HepG2 (cell line): ENCODE data around the gene NOC2L. TPM values are rescaled to one million over a fixed set of nuclear protein-coding genes. Genes with fewer than 3 reads are reported as not detected.
A peak's percentile ranks its signal among the peaks of the same experiment; 100 is the strongest.

Source experiments
- ATAC-seq: fragments of 200-7000 bp; cut with Tn5 transposase; 3 replicates; pipeline ENCODE4 v1.9.1; 2020; ENCODE audit warnings: mild to moderate bottlenecking, moderate library complexity
- BruUV-seq: library from RNA; stranded (reverse); fragments of 400-500 nt; replicated peaks from 2 replicates; lab custom pipeline; 2021; lab: Mats Ljungman, UMichigan
- CTCF ChIA-PET: fragments of 300-600 bp; formaldehyde crosslinking; extraction: SDS; loops from one replicate; lab custom pipeline; 2021; ENCODE audit warnings: low total read pairs, inconsistent platforms, low intra/inter-chr PET ratio; lab: Yijun Ruan, JAX
- POLR2A ChIA-PET: fragments of 350-600 bp; sonication (Branson Sonifier 250); formaldehyde crosslinking; loops from one replicate; lab custom pipeline; 2020; ENCODE audit warnings: antibody characterized with exemption, inconsistent platforms; lab: Yijun Ruan, JAX
- DNase-seq: peaks from one replicate; pipeline ENCODE4 v3.0.0-alpha.2; 2015; ENCODE audit warnings: low spot score
- FAIRE-seq: peaks from 3 replicates; lab custom pipeline; 2011; peaks lifted over from hg19 to GRCh38; lab: Jason Lieb, UNC
- H2AFZ ChIP-seq: one replicate; pipeline ENCODE4 v1.6.1; 2011; ENCODE audit warnings: low read length, inconsistent platforms
- H3K27ac ChIP-seq: fragments of 300-600 bp; 3 replicates; pipeline ENCODE4 v1.8.0; 2011; ENCODE audit warnings: mixed run types, mild to moderate bottlenecking, mixed read lengths, low read length, inconsistent platforms; ENCODE audit not compliant: insufficient read depth; ENCODE audit errors: extremely low read length
- H3K27me3 ChIP-seq, 2 experiments: fragments of 200-600 bp in 1 of 2; 2 replicates in 1 of 2; 3 replicates in 1 of 2; pipeline versions ENCODE4 v1.6.0 to v1.8.0; 2011; ENCODE audit warnings: low read length in 2 of 2, mild to moderate bottlenecking in 2 of 2, moderate library complexity in 2 of 2, inconsistent platforms in 1 of 2; ENCODE audit not compliant: insufficient read depth in 2 of 2, control insufficient read depth in 1 of 2
- H3K36me3 ChIP-seq, 2 experiments: fragments of 200-600 bp in 1 of 2; replicated peaks in 1 of 2; 2 replicates in 1 of 2; 3 replicates in 1 of 2; pipeline versions ENCODE4 v1.5.1 to v1.8.0; 2011; ENCODE audit warnings: low read length in 2 of 2, inconsistent platforms in 1 of 2; ENCODE audit not compliant: insufficient read depth in 2 of 2, control insufficient read depth in 1 of 2
- H3K4me1 ChIP-seq: 2 replicates; pipeline ENCODE4 v1.5.1; 2012; ENCODE audit warnings: low read length, inconsistent platforms; ENCODE audit not compliant: insufficient read depth
- H3K4me2 ChIP-seq: 2 replicates; pipeline ENCODE4 v1.6.0; 2011; ENCODE audit warnings: low read depth, low read length, inconsistent platforms
- H3K4me3 ChIP-seq, 3 experiments: fragments of 200-600 bp in 1 of 3; sonication (generic), shearing (Covaris generic) in 1 of 3; replicated peaks in 1 of 3; 2 replicates each; pipeline ENCODE4 v1.5.1; 2011 to 2016; ENCODE audit warnings: low read length in 3 of 3, inconsistent platforms in 2 of 3, low read depth in 2 of 3, mild to moderate bottlenecking in 2 of 3, control low read depth in 1 of 3, mixed read lengths in 1 of 3; ENCODE audit not compliant: insufficient read depth in 1 of 3
- H3K79me2 ChIP-seq: one replicate; pipeline ENCODE4 v1.6.1; 2011; ENCODE audit warnings: low read length, inconsistent platforms; ENCODE audit not compliant: insufficient read depth
- H3K9ac ChIP-seq: 2 replicates; pipeline ENCODE4 v1.6.0; 2011; ENCODE audit warnings: mild to moderate bottlenecking, low read depth, low read length, inconsistent platforms; ENCODE audit not compliant: insufficient read depth
- H3K9me3 ChIP-seq: 2 replicates; pipeline ENCODE4 v1.5.1; 2012; ENCODE audit warnings: mild to moderate bottlenecking, low read length
- H4K20me1 ChIP-seq: 2 replicates; pipeline ENCODE4 v1.6.0; 2011; ENCODE audit warnings: inconsistent platforms, mild to moderate bottlenecking, low read length, moderate library complexity; ENCODE audit not compliant: insufficient read depth
- EZH2 ChIP-seq: conservative IDR thresholded peaks from 2 replicates; pipeline ENCODE4 v1.6.1; 2012; ENCODE audit warnings: mild to moderate bottlenecking, low read depth, low read length, moderate library complexity
- FUBP1 ChIP-seq: sonication (generic); formaldehyde crosslinking; IDR thresholded peaks from 2 replicates; pipeline ENCODE4 v1.5.1; 2020; ENCODE audit warnings: missing genetic modification reagents, mild to moderate bottlenecking, borderline replicate concordance
- KLF11 ChIP-seq: IDR thresholded peaks from 2 replicates; pipeline ENCODE4 v1.6.1; 2016; ENCODE audit warnings: missing compliant biosample characterization
- RBM22 ChIP-seq: fragments of 200-400 bp; formaldehyde crosslinking; optimal IDR thresholded peaks from 2 replicates; pipeline ENCODE3; 2017; ENCODE audit warnings: mild to moderate bottlenecking, low read length, moderate library complexity
- TRIM24 ChIP-seq: sonication (generic); formaldehyde crosslinking; IDR thresholded peaks from 2 replicates; pipeline ENCODE4 v1.8.0; 2022; ENCODE audit warnings: mild to moderate bottlenecking, missing genetic modification reagents
- ZFY ChIP-seq: sonication (generic); formaldehyde crosslinking; IDR thresholded peaks from 2 replicates; pipeline ENCODE4 v1.4.0; 2020; ENCODE audit warnings: missing genetic modification reagents
- ZNF367 ChIP-seq: sonication (generic); formaldehyde crosslinking; IDR thresholded peaks from 2 replicates; pipeline ENCODE4 v1.4.0; 2020; ENCODE audit warnings: missing genetic modification reagents, borderline replicate concordance
- ZNF543 ChIP-seq: sonication (generic); formaldehyde crosslinking; IDR thresholded peaks from 2 replicates; pipeline ENCODE4 v1.4.0; 2020; ENCODE audit warnings: mild to moderate bottlenecking, missing genetic modification reagents
- ZNF792 ChIP-seq: IDR thresholded peaks from 2 replicates; pipeline ENCODE4 v1.6.1; 2016
- WGBS: methylation state at CpG from one replicate; pipeline ENCODE4 v1.1.6; 2017; ENCODE audit warnings: low lambda C conversion rate; 5-methylcytosine and 5-hydroxymethylcytosine counted together
- in situ Hi-C: cut with HindIII; loops from 2 replicates; pipeline ENCODE4 v1.10.0; 2017; ENCODE audit warnings: low pct_unique_long_range_greater_than_20kb; ENCODE audit not compliant: extremely low pct_ligation_motif_present
- intact Hi-C: fragments of 100-400 bp; cut with micrococcal nuclease; formaldehyde crosslinking; loops from one replicate; pipeline ENCODE4 v1.10.0; 2022; ENCODE audit not compliant: unreplicated experiment
- polyA plus RNA-seq, 8 experiments: library from polyadenylated mRNA; depleted of rRNA in 3 of 8; stranded (reverse) in 7 of 8; unstranded in 1 of 8; fragments of >200 nt; fragmentation: Illumina TruSeq in 4 of 8; extraction: Trizol in 4 of 8; gene quantifications; 2 replicates each; pipeline versions ENCODE4 v1.2.1 to v1.2.3, GENCODE V29; 2011 to 2016; ENCODE audit warnings: low read depth in 4 of 8, missing spikeins in 1 of 8, mixed read lengths in 1 of 8; ENCODE audit not compliant: insufficient read depth in 1 of 8
- total RNA-seq, 5 experiments: library from RNA; depleted of rRNA; stranded (reverse); fragments of >200 nt; fragmentation: Illumina TruSeq; extraction: Trizol; gene quantifications; 2 replicates each; pipeline ENCODE4 v1.2.3, GENCODE V29; 2016; ENCODE audit warnings: low read depth in 1 of 5

The NOC2L gene
- total and polyA plus RNA-seq, 2 of the 13 experiments (the other 11 are each of a cell fraction or from before 2014, with no cell fraction given): 32.0 to 103 TPM

- no TSS peak for BruUV-seq
- H3K9ac ChIP-seq: no peak overlapping the region
- POLR2A ChIA-PET: no interaction called here
- H3K27ac ChIP-seq: no peak overlapping the region
- H3K36me3 ChIP-seq: no peaks in the 10 kb centered on the region
- DNase-seq (no peak), FAIRE-seq (no peak), ATAC-seq (no peak)
- H3K4me2 ChIP-seq: no peak overlapping the region
- intact Hi-C loops: no loop called here
- H3K4me3 ChIP-seq: no peak overlapping the region
- H4K20me1 ChIP-seq: no peaks in the 10 kb centered on the region
- no peaks in the 10 kb centered on the region for H3K9me3 ChIP-seq
- in situ Hi-C loops: no loop called here
- CTCF ChIA-PET: no interaction called here
- no peak for TF ChIP-seq ZNF543
- TF ChIP-seq TRIM24 (CRISPR knock-in tag): no peak
- TF ChIP-seq FUBP1 (CRISPR knock-in tag): no peak
- TF ChIP-seq EZH2: peak; percentile 93
- no peak for TF ChIP-seq KLF11 (CRISPR knock-in tag)
- no peak for TF ChIP-seq ZNF792 (CRISPR knock-in tag)
- TF ChIP-seq ZFY (CRISPR knock-in tag): no peak
- no peak for TF ChIP-seq ZNF367 (CRISPR knock-in tag)
- no peak for TF ChIP-seq RBM22
- peaks cover 20% of the 10 kb centered on the region for H3K4me1 ChIP-seq
- H3K27me3 ChIP-seq: peaks cover 24 to 83% of the 10 kb centered on the region in 2 experiments
- 7% methylated on average over 16 of the region's 37 CpGs for WGBS
- H3K79me2 ChIP-seq: no peaks in the 10 kb centered on the region
- no peak overlapping the region for H2AFZ ChIP-seq
Measured at GRCh38 chr1:934991-935750, 23.9 kb downstream of the NOC2L start.
